ENCODE data around the gene OBSCN.

- TF ChIP-seq, protein P1, sequence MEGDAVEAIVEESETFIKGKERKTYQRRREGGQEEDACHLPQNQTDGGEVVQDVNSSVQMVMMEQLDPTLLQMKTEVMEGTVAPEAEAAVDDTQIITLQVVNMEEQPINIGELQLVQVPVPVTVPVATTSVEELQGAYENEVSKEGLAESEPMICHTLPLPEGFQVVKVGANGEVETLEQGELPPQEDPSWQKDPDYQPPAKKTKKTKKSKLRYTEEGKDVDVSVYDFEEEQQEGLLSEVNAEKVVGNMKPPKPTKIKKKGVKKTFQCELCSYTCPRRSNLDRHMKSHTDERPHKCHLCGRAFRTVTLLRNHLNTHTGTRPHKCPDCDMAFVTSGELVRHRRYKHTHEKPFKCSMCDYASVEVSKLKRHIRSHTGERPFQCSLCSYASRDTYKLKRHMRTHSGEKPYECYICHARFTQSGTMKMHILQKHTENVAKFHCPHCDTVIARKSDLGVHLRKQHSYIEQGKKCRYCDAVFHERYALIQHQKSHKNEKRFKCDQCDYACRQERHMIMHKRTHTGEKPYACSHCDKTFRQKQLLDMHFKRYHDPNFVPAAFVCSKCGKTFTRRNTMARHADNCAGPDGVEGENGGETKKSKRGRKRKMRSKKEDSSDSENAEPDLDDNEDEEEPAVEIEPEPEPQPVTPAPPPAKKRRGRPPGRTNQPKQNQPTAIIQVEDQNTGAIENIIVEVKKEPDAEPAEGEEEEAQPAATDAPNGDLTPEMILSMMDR (IDR thresholded peaks at IDR 0.05): no peak
- no peak for TF ChIP-seq POLR2A (IDR thresholded peaks at IDR 0.05)
Measured at GRCh38 chr1:228181645-228182034, 26.2 kb upstream of the OBSCN start.

All from adrenal gland (tissue), 5 donors.